SK-N-SH (cell line): Measurements from ENCODE around the gene SPDEF. TPM values are rescaled to one million over a fixed set of nuclear protein-coding genes. Genes with fewer than 3 reads are reported as not detected.

Experiments used
- CTCF ChIA-PET: fragments of 300-600, 350-600 bp; formaldehyde crosslinking; extraction: SDS; loops from one replicate; lab custom pipeline; 2021; lab: Yijun Ruan, JAX
- POLR2A ChIA-PET: fragments of 350-600 bp; sonication (Branson Sonifier 250); formaldehyde crosslinking; extraction: SDS; loops from one replicate; lab custom pipeline; 2020; ENCODE audit warnings: antibody characterized with exemption, inconsistent platforms; lab: Yijun Ruan, JAX
- DNase-seq: peaks from one replicate; pipeline ENCODE4 v3.0.0; 2012
- H2AFZ ChIP-seq: fragments of 200-600 bp; sonication (generic); 2 replicates; pipeline ENCODE4 v1.8.1; 2016; ENCODE audit warnings: antibody characterized with exemption, mild to moderate bottlenecking, low read depth
- H3F3A ChIP-seq: fragments of 200-600 bp; sonication (generic); replicated peaks from 2 replicates; pipeline ENCODE3; 2016; ENCODE audit warnings: antibody characterized with exemption, mild to moderate bottlenecking; ENCODE audit not compliant: insufficient read depth
- H3K27ac ChIP-seq, 2 experiments: fragments of 200-500 bp in 1 of 2; fragments of 200-600 bp in 1 of 2; sonication (Bioruptor generic) in 1 of 2; sonication (generic), shearing (Covaris generic) in 1 of 2; 2 replicates each; pipeline versions ENCODE4 v1.5.1 to v1.6.1; 2014 to 2016; ENCODE audit warnings: low read depth in 2 of 2, inconsistent platforms in 1 of 2, low read length in 1 of 2, mild to moderate bottlenecking in 1 of 2, mixed read lengths in 1 of 2
- H3K27me3 ChIP-seq: fragments of 200-600 bp; sonication (generic), shearing (Covaris generic); 2 replicates; pipeline ENCODE4 v1.6.1; 2016; ENCODE audit warnings: mixed run types; ENCODE audit not compliant: insufficient read depth
- H3K36me3 ChIP-seq, 2 experiments: fragments of 200-500 bp in 1 of 2; fragments of 200-600 bp in 1 of 2; sonication (Bioruptor generic) in 1 of 2; sonication (generic) in 1 of 2; replicated peaks in 1 of 2; 2 replicates each; pipeline versions ENCODE3 to v1.5.1; 2014 to 2016; ENCODE audit warnings: low read length in 1 of 2, mild to moderate bottlenecking in 1 of 2; ENCODE audit not compliant: insufficient read depth in 2 of 2, control insufficient read depth in 1 of 2
- H3K4me1 ChIP-seq, 2 experiments: fragments of 200-500 bp in 1 of 2; fragments of 200-600 bp in 1 of 2; sonication (Bioruptor generic) in 1 of 2; sonication (generic), shearing (Covaris generic) in 1 of 2; 2 replicates each; pipeline versions ENCODE4 v1.5.1 to v1.6.1; 2014 to 2016; ENCODE audit warnings: low read depth in 1 of 2, low read length in 1 of 2, mixed run types in 1 of 2; ENCODE audit not compliant: insufficient read depth in 2 of 2, control insufficient read depth in 1 of 2
- H3K4me2 ChIP-seq: fragments of 200-600 bp; sonication (generic), shearing (Covaris generic); 2 replicates; pipeline ENCODE4 v1.6.1; 2017; ENCODE audit warnings: mixed run types
- H3K4me3 ChIP-seq, 2 experiments: fragments of 200-500 bp in 1 of 2; fragments of 200-600 bp in 1 of 2; sonication (Bioruptor generic) in 1 of 2; sonication (generic), shearing (Covaris generic) in 1 of 2; 2 replicates each; pipeline versions ENCODE4 v1.5.1 to v1.8.1; 2014 to 2016; ENCODE audit warnings: low read depth in 2 of 2, inconsistent platforms in 1 of 2, low read length in 1 of 2, mild to moderate bottlenecking in 1 of 2, mixed read lengths in 1 of 2, moderate library complexity in 1 of 2
- H3K79me2 ChIP-seq: fragments of 200-600 bp; sonication (generic); 2 replicates; pipeline ENCODE4 v1.8.1; 2017; ENCODE audit warnings: mild to moderate bottlenecking; ENCODE audit not compliant: insufficient read depth
- H3K9ac ChIP-seq: fragments of 200-600 bp; sonication (generic); 2 replicates; pipeline ENCODE4 v1.6.1; 2017; ENCODE audit warnings: mixed run types
- H3K9me2 ChIP-seq: fragments of 200-600 bp; sonication (generic); 2 replicates; pipeline ENCODE4 v1.6.1; 2017; ENCODE audit warnings: mixed run types
- H3K9me3 ChIP-seq: fragments of 200-600 bp; sonication (generic); 2 replicates; pipeline ENCODE4 v1.6.1; 2017; ENCODE audit warnings: mixed run types, mild to moderate bottlenecking, moderate library complexity
- H4K20me1 ChIP-seq: fragments of 200-600 bp; sonication (generic); 2 replicates; pipeline ENCODE4 v1.6.1; 2017; ENCODE audit warnings: mild to moderate bottlenecking, mixed run types; ENCODE audit not compliant: insufficient read depth
- ELF1 ChIP-seq: IDR thresholded peaks from 2 replicates; pipeline ENCODE4 v1.4.0; 2012
- EP300 ChIP-seq, 2 experiments: IDR thresholded peaks; 2 replicates each; pipeline versions ENCODE4 v1.4.0 to v1.6.1; 2012; ENCODE audit warnings: borderline replicate concordance in 1 of 2, low read depth in 1 of 2, low read length in 1 of 2
- FOSL2 ChIP-seq: IDR thresholded peaks from 2 replicates; pipeline ENCODE4 v1.4.0; 2012; ENCODE audit warnings: low read depth, mild to moderate bottlenecking, moderate library complexity, borderline replicate concordance
- FOXM1 ChIP-seq: IDR thresholded peaks from 2 replicates; pipeline ENCODE4 v1.4.0; 2012; ENCODE audit warnings: low read depth, mild to moderate bottlenecking
- GABPA ChIP-seq: IDR thresholded peaks from 2 replicates; pipeline ENCODE4 v1.4.0; 2012; ENCODE audit warnings: low read depth, mild to moderate bottlenecking
- GATA2 ChIP-seq: sonication (generic); formaldehyde crosslinking; IDR thresholded peaks from 2 replicates; pipeline ENCODE4 v1.5.0; 2020; ENCODE audit warnings: mild to moderate bottlenecking, missing genetic modification reagents
- JUND ChIP-seq: IDR thresholded peaks from 2 replicates; pipeline ENCODE4 v1.4.0; 2012
- MXI1 ChIP-seq: IDR thresholded peaks from 2 replicates; pipeline ENCODE4 v1.6.1; 2012; ENCODE audit warnings: mild to moderate bottlenecking, low read depth, low read length, improper control_type of control experiment
- NRF1 ChIP-seq: IDR thresholded peaks from 2 replicates; pipeline ENCODE4 v1.6.1; 2012; ENCODE audit warnings: low read depth, mild to moderate bottlenecking, low read length
- POLR2AphosphoS5 ChIP-seq: IDR thresholded peaks from 2 replicates; pipeline ENCODE4 v1.6.1; 2012; ENCODE audit warnings: low read depth, low read length
- RCOR1 ChIP-seq: fragments of 150-350 bp; IDR thresholded peaks from 2 replicates; pipeline ENCODE4 v1.6.1; 2017; ENCODE audit warnings: antibody characterized with exemption, low read length
- RXRA ChIP-seq: IDR thresholded peaks from 2 replicates; pipeline ENCODE4 v1.4.0; 2012; ENCODE audit warnings: low read depth, mild to moderate bottlenecking, borderline replicate concordance
- SMC3 ChIP-seq: IDR thresholded peaks from 2 replicates; pipeline ENCODE4 v1.6.1; 2012; ENCODE audit warnings: low read depth, low read length, improper control_type of control experiment
- TAF1 ChIP-seq: IDR thresholded peaks from 2 replicates; pipeline ENCODE4 v1.6.1; 2012; ENCODE audit warnings: low read depth, mild to moderate bottlenecking, low read length, moderate library complexity, borderline replicate concordance
- TCF12 ChIP-seq: IDR thresholded peaks from 2 replicates; pipeline ENCODE4 v1.4.0; 2012
- USF2 ChIP-seq: fragments of 150-350 bp; IDR thresholded peaks from 2 replicates; pipeline ENCODE4 v1.6.1; 2017; ENCODE audit warnings: antibody characterized with exemption, low read length, low read depth, borderline replicate concordance
- YY1 ChIP-seq: IDR thresholded peaks from 2 replicates; pipeline ENCODE4 v1.4.0; 2012; ENCODE audit warnings: low read depth, mild to moderate bottlenecking
- WGBS: methylation state at CpG from one replicate; pipeline ENCODE4 v1.1.6; 2017; ENCODE audit warnings: low lambda C conversion rate; 5-methylcytosine and 5-hydroxymethylcytosine counted together
- polyA plus RNA-seq, 3 experiments: library from polyadenylated mRNA; depleted of rRNA; stranded (reverse); fragments of >200 nt; gene quantifications; 2 replicates each; pipeline ENCODE4 v1.2.3, GENCODE V29; 2012
- TF ChIP-seq, protein P1 (sequence below): IDR thresholded peaks from 2 replicates; pipeline ENCODE4; 2012

SPDEF gene
- 0.03 and 0.10 TPM in 2 replicates for polyA plus RNA-seq (2012; rRNA removed)
- polyA plus RNA-seq (2012; cell fraction: cytosol; rRNA removed), result 0.01 TPM in 1 of 2 replicates, not detected in the other
- 0.23 and 0.27 TPM in 2 replicates for polyA plus RNA-seq (2012; cell fraction: nucleus; rRNA removed)

DNA sequence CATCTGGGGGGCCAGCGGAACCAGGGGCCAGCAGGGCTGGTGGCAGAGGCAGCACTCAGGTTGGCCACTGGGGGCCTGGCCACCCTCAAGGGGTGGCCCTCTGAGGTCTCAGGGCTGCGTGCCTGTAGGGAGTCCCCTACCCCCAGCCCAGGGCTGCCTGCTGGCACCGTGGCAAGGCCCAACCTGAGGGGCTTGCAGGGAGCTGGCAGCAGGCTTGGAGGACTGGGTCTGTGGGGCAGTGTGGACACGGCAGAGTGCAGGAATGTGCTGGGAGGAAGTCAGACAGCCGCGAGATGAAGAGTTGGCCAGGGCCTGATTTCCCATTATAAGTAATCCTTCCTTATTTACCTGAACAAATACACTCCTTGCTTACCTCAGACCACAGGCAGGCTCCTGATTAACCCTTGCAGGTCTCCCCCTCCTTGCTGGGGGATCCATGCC lies at the start of gene SPDEF:
Gene SPDEF, minus strand, starts transcription at position 299 of the 441 bp plus-strand sequence. CDS start 11,874 bp downstream, outside the sequence.
- 60% methylated on average over 4 of the region's 6 CpGs for WGBS
- no peaks in the 10 kb centered on the region for H4K20me1 ChIP-seq
- H3K79me2 ChIP-seq, result no peaks in the 10 kb centered on the region
- H3K9ac ChIP-seq, result no peak within 1 kb of the TSS
- no peak within 1 kb of the TSS for H2AFZ ChIP-seq
- DNase-seq, result no peak
- no peaks in the 10 kb centered on the region; a peak in 1 of 4 replicates for H3K4me1 ChIP-seq
- CTCF ChIA-PET, result interaction anchor here (1.0 kb wide), 1 partner anchor 96 kb away, joined by 3 read pairs; no protein-coding TSS in a partner anchor
- no peaks in the 10 kb centered on the region for H3K27me3 ChIP-seq
- TF ChIP-seq JUND (no peak), EP300 (IDR thresholded peaks at IDR 0.05; ENCODE audit: borderline replicate concordance in 1 of 2, low read depth in 1 of 2, low read length in 1 of 2) (no peak), YY1 (no peak), RCOR1 (no peak), POLR2AphosphoS5 (no peak), FOXM1 (no peak), MXI1 (no peak), SMC3 (no peak)
- TF ChIP-seq, protein P1, sequence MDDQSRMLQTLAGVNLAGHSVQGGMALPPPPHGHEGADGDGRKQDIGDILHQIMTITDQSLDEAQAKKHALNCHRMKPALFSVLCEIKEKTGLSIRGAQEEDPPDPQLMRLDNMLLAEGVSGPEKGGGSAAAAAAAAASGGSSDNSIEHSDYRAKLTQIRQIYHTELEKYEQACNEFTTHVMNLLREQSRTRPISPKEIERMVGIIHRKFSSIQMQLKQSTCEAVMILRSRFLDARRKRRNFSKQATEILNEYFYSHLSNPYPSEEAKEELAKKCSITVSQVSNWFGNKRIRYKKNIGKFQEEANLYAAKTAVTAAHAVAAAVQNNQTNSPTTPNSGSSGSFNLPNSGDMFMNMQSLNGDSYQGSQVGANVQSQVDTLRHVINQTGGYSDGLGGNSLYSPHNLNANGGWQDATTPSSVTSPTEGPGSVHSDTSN, result no peak
- TF ChIP-seq, all 33 proteins: peak for 0
- Histone ChIP-seq H3K9me2 (no peaks in the 10 kb centered on the region), H3F3A (no peaks in the 10 kb centered on the region), H3K4me3 (no peak within 1 kb of the TSS), H3K36me3 (no peaks in the 10 kb centered on the region), H3K4me2 (no peak within 1 kb of the TSS), H3K9me3 (no peaks in the 10 kb centered on the region), H3K27ac (no peak within 1 kb of the TSS)
- POLR2A ChIA-PET, result no interaction called here

GRCh38 chr6:34603707-34604106 lies 47.6 kb upstream of the SPDEF start:
- H3K9me2 ChIP-seq, result no peaks in the 10 kb centered on the region
- peaks cover 3 to 31% of the 10 kb centered on the region in 2 experiments for H3K36me3 ChIP-seq
- H3F3A ChIP-seq, result peaks cover 2% of the 10 kb centered on the region
- H3K27me3 ChIP-seq, result no peaks in the 10 kb centered on the region
- H3K9ac ChIP-seq, result no peak overlapping the region
- peaks cover 51% of the 10 kb centered on the region for H4K20me1 ChIP-seq
- H3K9me3 ChIP-seq, result no peaks in the 10 kb centered on the region
- DNase-seq, result no peak
- ChIA-PET CTCF (interaction anchor here (1.3 to 2.1 kb wide), 2 partner anchors 9 to 144 kb away, joined by 3 to 7 read pairs; no protein-coding TSS in a partner anchor), POLR2A (no interaction called here)
- H3K4me3 ChIP-seq, result no peak overlapping the region
- H2AFZ ChIP-seq, result no peak overlapping the region
- no peak overlapping the region for H3K4me2 ChIP-seq
- peaks cover 59% of the 10 kb centered on the region for H3K79me2 ChIP-seq
- H3K27ac ChIP-seq, result no peak overlapping the region
- TF ChIP-seq ELF1 (no peak), EP300 (IDR thresholded peaks at IDR 0.05; ENCODE audit: borderline replicate concordance in 1 of 2, low read depth in 1 of 2, low read length in 1 of 2) (no peak), TAF1 (no peak), RXRA (no peak), TCF12 (no peak), GABPA (no peak), NRF1 (no peak), USF2 (no peak), FOSL2 (no peak), GATA2 (CRISPR knock-in tag) (no peak), FOXM1 (no peak)
- peaks cover 8 to 10% of the 10 kb centered on the region in 2 experiments; a peak in 3 of 4 replicates for H3K4me1 ChIP-seq
- WGBS, result 98% methylated on average over 4 of the region's 4 CpGs
